Psoas muscle (tissue), 8 donors: ENCODE measurements around the gene PCED1B. TPM values are rescaled to one million over a fixed set of nuclear protein-coding genes. Genes with fewer than 3 reads are reported as not detected.

Experiments
- ATAC-seq, 4 donors: fragments of 200-7000 bp; cut with Tn5 transposase; one replicate each; pipeline ENCODE4 v1.9.1; 2020; ENCODE audit warnings: moderate library complexity in 3 of 4, mild to moderate bottlenecking in 2 of 4
- DNase-seq, 2 donors: peaks; one replicate each; pipeline ENCODE4 v3.0.0-alpha.2; 2020
- H3K27ac ChIP-seq: fragments of 200-600 bp; one replicate; pipeline ENCODE4 v1.8.0; 2022
- H3K27me3 ChIP-seq, 3 donors: fragments of 200-600 bp in 1 of 3; one replicate each; pipeline versions ENCODE4 v1.6.1 to v1.8.0; 2013 to 2022; ENCODE audit warnings: low read length in 2 of 3, mild to moderate bottlenecking in 2 of 3, moderate library complexity in 1 of 3; ENCODE audit not compliant: insufficient read depth in 3 of 3
- H3K36me3 ChIP-seq, 2 donors: fragments of 200-600 bp in 1 of 2; one replicate each; pipeline versions ENCODE4 v1.6.1 to v1.8.0; 2013 to 2022; ENCODE audit warnings: low read depth in 1 of 2, mild to moderate bottlenecking in 1 of 2, moderate library complexity in 1 of 2; ENCODE audit not compliant: insufficient read depth in 1 of 2
- H3K4me1 ChIP-seq: fragments of 200-600 bp; one replicate; pipeline ENCODE4 v1.8.0; 2022
- H3K4me3 ChIP-seq: fragments of 200-600 bp; one replicate; pipeline ENCODE4 v1.8.0; 2022; ENCODE audit warnings: mild to moderate bottlenecking
- H3K9me3 ChIP-seq: fragments of 200-600 bp; one replicate; pipeline ENCODE4 v1.8.0; 2022
- CTCF ChIP-seq: fragments of 200-600 bp; IDR thresholded peaks from one replicate; pipeline ENCODE4 v1.8.0; 2022; ENCODE audit warnings: antibody characterized with exemption
- WGBS, 3 donors: extraction: QIAGEN DNeasy Blood & Tissue Kit; methylation state at CpG; one replicate each; pipeline versions ENCODE4 v1.1.6 to v1.1.7; 2013; 5-methylcytosine and 5-hydroxymethylcytosine counted together
- intact Hi-C, 2 donors: fragments of 100-400 bp; cut with DNase I; formaldehyde crosslinking; loops; one replicate each; pipeline versions ENCODE4 v1.11.0 to v1.14.2; 2022
- polyA plus RNA-seq, 3 donors: library from polyadenylated mRNA; stranded (reverse); fragments of 200-250 nt; gene quantifications; one replicate each; pipeline ENCODE4 v1.2.3, GENCODE V29; 2013
- total RNA-seq, 4 donors: library from RNA; stranded (reverse); fragmentation: NEBNext Ultra II Directional in 2 of 4; extraction: Animal tissue kit (Norgen Biotek cat#: 25700) in 2 of 4; gene quantifications; one replicate each; pipeline versions ENCODE4 v1.2.1 to v1.2.4, GENCODE V29; 2021 to 2023
- donor health status: healthy with polysubstance abuse.
- donor health status: DM: no; HTN: no; CAD: no; lungs with moderate emphysema.
- donor health status: Bipolar disorder and iron deficiency.
- donor health status: healthy.
- donor health status: DM: yes; HTN: yes; CAD: no.
- donor health status: DM: no; HTN: no; CAD: no.
- donor health status: DM: no; HTN: no; CAD: no.
- donor health status: DM: yes; HTN: yes; CAD: no.

PCED1B gene
- total and polyA plus RNA-seq, 7 donors, result 0.18 to 1.2 (median 0.38) TPM

DNA sequence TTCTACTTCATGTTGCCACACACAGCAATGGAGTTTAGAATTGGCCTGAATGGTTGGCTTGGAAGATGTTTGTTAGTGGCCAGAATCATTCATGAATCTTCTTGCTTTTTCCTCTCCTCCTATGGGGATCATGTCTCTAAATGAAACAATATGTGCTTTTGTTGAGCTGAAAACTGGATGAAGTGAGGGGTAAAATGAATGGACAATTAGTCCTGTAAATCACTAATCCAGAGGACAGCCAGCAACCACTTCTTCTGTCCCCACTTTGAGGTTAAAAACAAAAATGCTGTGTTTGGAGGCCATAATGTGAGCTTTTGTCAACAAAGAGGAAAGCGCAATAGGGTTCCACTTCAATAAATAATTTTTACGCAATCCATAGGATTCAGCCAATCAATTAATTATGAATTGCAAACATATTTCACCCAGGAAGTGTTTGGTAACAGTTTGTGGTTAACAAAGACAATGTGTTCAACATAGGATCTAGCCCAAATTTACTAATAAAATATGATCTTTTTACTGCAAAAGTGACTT, 30.7 kb downstream of the PCED1B start:
- DNase-seq (no peak), ATAC-seq (no peak)
- intact Hi-C loops, result no loop called here
- no peaks in the 10 kb centered on the region for H3K9me3 ChIP-seq
- H3K4me3 ChIP-seq, result no peak overlapping the region
- H3K27me3 ChIP-seq, result no peaks in the 10 kb centered on the region
- no peaks in the 10 kb centered on the region for H3K4me1 ChIP-seq
- no peak for TF ChIP-seq CTCF
- 91 to 96% (median 91%) methylated on average over 2 of the region's 2 CpGs for WGBS, 3 donors
- H3K27ac ChIP-seq, result no peak overlapping the region
- H3K36me3 ChIP-seq, result no peaks in the 10 kb centered on the region

GRCh38 chr12:47110718-47111391, 31.4 kb downstream of the PCED1B start:
- no peaks in the 10 kb centered on the region for H3K36me3 ChIP-seq
- no peaks in the 10 kb centered on the region for H3K9me3 ChIP-seq
- H3K27me3 ChIP-seq, result no peaks in the 10 kb centered on the region
- no peak for DNase-seq
- intact Hi-C loops, result no loop called here
- no peak for ATAC-seq
- H3K27ac ChIP-seq, result no peak overlapping the region
- no peak for TF ChIP-seq CTCF
- H3K4me1 ChIP-seq, result no peaks in the 10 kb centered on the region
- H3K4me3 ChIP-seq, result no peak overlapping the region
- 73 to 80% (median 80%) methylated on average over 2 of the region's 2 CpGs for WGBS, 3 donors

GRCh38 chr12:47111392-47111778, 32.0 kb downstream of the PCED1B start:
- Histone ChIP-seq H3K4me1 (no peaks in the 10 kb centered on the region), H3K4me3 (no peak overlapping the region), H3K36me3 (no peaks in the 10 kb centered on the region), H3K9me3 (no peaks in the 10 kb centered on the region), H3K27ac (no peak overlapping the region), H3K27me3 (no peaks in the 10 kb centered on the region)
- intact Hi-C loops, result no loop called here
- no peak for TF ChIP-seq CTCF
- no peak for DNase-seq
- 86 to 90% (median 89%) methylated on average over 2 of the region's 2 CpGs for WGBS, 3 donors
- ATAC-seq, result no peak

GRCh38 chr12:47111854-47112253, 32.4 kb downstream of the PCED1B start:
- no peaks in the 10 kb centered on the region for H3K9me3 ChIP-seq
- H3K36me3 ChIP-seq, result no peaks in the 10 kb centered on the region
- intact Hi-C loops, result no loop called here
- no peaks in the 10 kb centered on the region for H3K27me3 ChIP-seq
- no peak for DNase-seq
- 84 to 90% (median 89%) methylated on average over 6 of the region's 6 CpGs for WGBS, 3 donors
- ATAC-seq, result no peak
- H3K4me1 ChIP-seq, result no peaks in the 10 kb centered on the region
- H3K4me3 ChIP-seq, result no peak overlapping the region
- H3K27ac ChIP-seq, result no peak overlapping the region
- TF ChIP-seq CTCF, result no peak

DNA sequence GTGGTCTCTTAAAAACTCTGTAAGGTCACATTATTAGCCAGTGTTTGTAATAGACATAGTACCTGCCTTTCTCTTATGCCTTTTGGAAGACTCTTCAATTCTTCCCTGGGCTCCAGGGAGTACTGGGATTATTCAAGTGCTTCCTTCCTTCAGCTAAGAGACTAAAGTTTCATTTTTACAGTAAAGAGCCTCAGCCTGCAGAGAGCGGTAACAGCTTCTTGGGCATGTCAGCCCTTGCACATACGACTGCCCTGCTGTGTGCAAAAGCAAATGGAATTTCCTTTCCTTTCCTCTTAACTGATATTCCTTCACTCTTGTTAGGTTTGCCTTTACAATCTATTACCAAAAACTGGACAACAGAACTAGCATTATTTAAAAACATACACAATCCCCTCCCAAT, 33.3 kb downstream of the PCED1B start:
- ATAC-seq, result no peak

More for the DNA sequence above, 33.3 kb downstream of the PCED1B start:
- no peak overlapping the region for H3K4me3 ChIP-seq
- WGBS, 3 donors, result 70 to 71% (median 71%) methylated on average over 2 of the region's 2 CpGs
- no peak overlapping the region for H3K27ac ChIP-seq
- no peak for TF ChIP-seq CTCF
- H3K36me3 ChIP-seq, result no peaks in the 10 kb centered on the region
- H3K9me3 ChIP-seq, result no peaks in the 10 kb centered on the region
- intact Hi-C loops, result no loop called here
- no peak for DNase-seq
- H3K4me1 ChIP-seq, result no peaks in the 10 kb centered on the region
- H3K27me3 ChIP-seq, result no peaks in the 10 kb centered on the region
